GM21526 (cell line): ENCODE measurements around the gene RNF213.
"Not testable (repeated sequence)": the region's sequence is repeated elsewhere in the genome, so short reads cannot be mapped to it uniquely, and the experiment has no call there.

Source experiments
- ATAC-seq: cut with Tn5 transposase; IDR thresholded peaks from one replicate; pipeline ENCODE4 v1.9.1; 2021; ENCODE audit warnings: moderate library complexity; ENCODE audit not compliant: unreplicated experiment, low FRiP score

RNF213 gene

GRCh38 chr17:80384078-80384960, 123.7 kb downstream of the RNF213 start:
- ATAC-seq: no peak

DNA sequence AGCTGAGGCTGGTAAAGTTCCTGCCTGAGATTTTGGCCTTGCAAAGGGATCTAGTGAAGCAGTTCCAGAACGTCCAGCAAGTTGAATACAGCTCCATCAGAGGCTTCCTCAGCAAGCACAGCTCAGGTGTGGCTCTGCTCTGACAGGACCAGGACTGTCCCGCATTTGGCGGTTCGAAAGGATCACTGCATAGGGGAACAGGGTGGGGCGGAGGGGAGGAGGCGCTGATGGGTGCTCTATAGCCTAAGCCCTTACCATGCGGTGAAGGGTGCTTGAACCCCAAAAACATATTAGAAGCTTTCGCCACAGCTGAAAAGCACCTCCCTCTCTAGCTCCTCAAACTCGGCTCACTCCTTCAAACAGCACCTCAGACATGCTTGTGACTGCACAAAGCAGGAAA, 124.4 kb downstream of the RNF213 start:
- ATAC-seq: no peak

DNA sequence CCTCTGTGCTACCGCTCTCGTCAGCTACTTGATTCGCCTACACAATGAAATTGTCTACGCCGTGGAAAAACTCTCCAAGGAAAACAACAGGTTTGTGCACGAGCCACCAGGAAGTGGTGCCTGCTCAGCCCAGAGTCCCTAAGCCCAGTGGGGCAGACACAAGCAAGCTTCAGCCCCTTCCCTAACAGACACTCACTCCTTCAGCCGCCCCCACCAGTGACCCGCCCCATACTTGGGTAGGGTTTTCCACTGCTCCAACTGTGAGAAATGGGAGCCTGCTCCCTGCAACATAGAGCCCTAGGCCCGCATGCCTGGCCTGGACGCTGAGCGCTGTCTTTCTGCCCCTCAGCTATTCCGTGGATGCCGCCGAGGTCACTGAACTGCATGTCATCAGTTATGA, 125.7 kb downstream of the RNF213 start:
- ATAC-seq: no peak

DNA sequence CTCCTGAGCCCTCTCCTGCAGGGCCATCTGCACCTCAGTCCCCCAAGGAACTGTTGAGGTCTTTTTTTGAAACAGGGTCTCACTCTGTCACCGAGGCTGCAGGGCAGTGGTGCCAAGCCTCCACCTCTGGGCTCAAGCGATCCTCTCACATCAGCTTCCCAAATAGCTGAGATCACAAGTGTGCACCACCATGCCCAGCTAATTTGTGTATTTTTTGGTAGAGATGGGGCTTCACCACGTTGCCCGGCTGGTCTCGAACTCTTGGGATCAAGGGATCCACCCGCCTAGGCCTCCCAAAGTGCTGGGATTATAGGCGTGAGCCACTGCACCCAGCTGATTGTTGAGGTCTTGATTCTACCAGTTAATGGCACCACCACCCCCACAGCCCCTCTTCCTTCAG, 126.4 kb downstream of the RNF213 start:
- no peak for ATAC-seq

DNA sequence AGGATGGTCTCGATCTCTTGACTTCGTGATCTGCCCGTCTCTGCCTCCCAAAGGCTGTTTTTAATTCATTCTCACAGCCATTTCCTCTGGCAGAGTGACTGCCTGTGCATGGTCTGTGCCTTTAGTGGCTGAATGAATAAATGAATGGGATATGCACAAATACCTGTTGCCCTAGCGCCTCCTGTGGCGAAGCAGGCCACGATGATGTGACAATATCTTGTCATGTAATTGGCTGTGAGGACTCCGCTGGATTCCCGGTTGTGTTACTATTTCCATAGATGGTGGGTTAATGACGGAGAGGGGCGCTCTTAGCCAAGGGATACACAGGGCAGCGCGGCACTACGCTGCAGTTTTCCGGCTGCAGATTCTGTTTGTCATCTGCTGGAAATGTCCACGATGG, 127.5 kb downstream of the RNF213 start:
- no peak for ATAC-seq

DNA sequence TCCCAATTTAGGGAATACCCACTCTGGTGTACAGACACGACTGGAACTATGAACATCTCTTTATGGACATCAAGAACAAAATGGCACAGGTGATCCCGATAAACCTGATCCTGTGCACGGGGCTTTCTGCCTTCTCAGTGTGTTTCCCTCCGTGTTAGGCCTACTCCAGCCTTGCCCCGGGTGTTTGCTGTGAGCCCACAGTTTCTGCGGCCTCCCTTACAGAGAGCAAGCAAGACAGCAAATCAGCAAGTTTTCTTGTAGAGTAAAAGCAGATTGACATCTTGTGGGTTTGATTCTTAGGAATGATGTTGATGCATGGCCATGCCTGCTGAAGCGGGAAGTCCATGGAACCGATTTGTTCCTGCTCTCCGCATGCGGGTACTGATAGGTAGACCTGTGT, 127.9 kb downstream of the RNF213 start:
- no peak for ATAC-seq

- ATAC-seq: no peak
Measured at GRCh38 chr17:80389011-80389995, 128.7 kb downstream of the RNF213 start.

GRCh38 chr17:80393241-80393890, 132.7 kb downstream of the RNF213 start:
- ATAC-seq: no peak

DNA sequence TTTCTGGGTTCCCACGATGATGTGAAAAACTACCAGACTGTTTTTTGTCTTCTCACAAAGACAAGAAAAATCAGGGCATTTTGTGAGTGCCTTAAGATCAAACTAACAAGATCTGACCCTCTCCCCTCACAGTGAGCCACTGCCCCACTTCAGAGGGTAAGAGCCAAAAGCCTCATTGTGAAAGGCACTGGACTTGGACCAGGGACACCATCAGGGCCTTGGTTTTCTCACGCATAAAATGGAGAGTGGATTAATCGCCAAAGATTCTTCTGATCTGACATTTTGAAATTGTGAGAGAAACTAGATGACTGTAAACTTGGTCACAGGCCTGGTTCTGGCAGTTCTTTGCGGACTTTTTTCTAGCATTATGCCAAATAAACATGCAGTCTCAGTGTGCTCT, 133.3 kb downstream of the RNF213 start:
- ATAC-seq: no peak

DNA sequence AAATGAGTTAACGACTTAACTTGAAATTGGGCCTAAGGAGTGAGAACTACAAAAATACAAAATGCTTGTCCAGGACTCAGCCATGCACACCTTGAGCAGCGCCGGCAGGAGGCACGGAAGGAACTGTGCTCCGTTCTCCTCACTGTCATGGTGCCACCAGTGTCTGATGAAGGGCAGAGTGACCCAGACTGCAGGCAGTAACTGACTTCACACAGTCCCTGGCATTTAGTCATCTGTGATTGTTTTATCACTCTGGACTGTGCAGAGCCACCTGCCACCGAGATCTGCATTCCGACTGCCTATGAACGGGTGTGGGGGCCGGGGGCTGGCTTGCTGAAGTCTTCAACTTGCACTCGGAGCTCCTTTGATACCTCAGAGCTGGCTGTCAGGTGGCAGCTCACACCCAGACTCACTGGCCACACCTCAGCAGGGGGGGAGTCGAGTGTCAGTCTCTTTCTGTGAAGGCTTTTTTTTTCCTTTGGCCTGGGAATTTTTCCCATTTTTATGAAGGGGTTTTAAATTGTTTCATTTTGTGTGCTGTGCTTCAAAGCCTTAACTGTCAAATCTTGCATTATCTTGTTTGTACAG, 134.1 kb downstream of the RNF213 start:
- ATAC-seq: no peak

DNA sequence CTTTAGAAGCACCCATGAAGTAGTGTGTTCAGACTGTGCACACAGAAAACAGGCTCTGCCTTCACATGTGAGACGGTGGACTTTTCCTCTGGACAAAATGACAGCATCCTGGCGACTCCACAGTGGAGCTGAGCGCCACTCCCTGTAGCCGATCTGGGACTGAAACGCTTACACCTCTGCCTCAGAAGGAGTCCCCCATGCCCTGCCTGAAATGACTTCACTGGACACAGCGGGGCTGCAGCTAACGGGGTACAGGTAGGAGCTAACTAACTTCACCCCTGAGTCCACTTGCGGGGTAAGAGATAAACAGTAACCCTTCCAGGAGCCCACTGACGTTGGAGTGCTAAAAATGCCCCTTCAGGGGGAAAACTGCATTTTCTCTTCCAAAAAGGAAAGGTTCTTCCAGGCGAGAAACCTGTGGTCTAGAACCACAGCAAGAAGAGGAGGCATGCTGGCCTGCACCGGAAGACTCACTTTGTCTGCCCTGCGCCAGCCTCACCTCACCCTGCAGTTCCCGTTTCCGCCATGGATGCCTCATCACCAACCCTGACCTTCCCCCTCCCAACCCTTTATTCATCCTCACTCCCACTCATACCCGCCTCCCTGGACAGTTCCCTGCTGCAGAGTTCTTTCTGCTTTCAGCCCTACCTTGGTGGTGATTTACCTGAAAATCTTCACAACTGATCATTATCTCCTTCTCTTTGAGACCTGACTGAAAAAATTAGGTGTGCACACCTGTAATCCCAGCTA, 134.9 kb downstream of the RNF213 start:
- no peak for ATAC-seq

GRCh38 chr17:80396157-80397033, 135.7 kb downstream of the RNF213 start:
- ATAC-seq: no peak

DNA sequence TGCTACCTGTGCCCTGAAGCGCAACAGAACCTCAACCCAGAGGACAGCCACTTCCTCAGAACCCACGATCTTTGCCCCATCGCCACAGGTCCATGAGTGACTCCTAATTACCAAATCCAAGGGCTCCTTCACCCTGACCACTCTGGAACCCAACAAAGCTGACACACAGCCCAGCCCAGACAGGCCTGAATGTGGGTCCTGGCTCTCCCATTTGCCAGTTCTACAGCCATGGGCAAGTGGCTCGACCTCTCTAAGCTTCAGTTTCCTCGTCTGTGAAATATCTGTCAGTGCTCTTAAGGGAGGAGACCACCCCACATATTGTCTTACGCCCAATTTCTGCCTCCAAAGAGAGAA, 136.4 kb downstream of the RNF213 start:
- no peak for ATAC-seq

DNA sequence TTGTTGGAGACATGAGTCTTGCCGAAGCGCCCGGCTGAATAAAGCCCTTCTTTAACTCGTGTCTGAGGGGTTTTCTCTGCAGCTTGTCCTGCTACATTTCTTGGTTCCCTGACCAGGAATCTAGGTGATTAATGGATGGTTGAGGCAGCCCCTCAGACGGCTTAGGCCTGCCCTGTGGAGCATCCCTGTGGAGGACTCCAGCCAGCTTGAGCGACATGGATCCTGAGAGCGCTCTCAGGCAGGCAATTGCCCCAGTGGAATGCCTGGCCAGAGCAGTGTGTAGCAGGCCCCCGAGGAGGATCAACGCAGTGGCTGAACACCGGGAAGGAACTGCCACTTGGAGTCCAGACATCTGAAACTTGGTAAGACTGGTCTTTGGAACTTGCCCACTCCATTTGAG, 137.0 kb downstream of the RNF213 start:
- ATAC-seq: no peak

DNA sequence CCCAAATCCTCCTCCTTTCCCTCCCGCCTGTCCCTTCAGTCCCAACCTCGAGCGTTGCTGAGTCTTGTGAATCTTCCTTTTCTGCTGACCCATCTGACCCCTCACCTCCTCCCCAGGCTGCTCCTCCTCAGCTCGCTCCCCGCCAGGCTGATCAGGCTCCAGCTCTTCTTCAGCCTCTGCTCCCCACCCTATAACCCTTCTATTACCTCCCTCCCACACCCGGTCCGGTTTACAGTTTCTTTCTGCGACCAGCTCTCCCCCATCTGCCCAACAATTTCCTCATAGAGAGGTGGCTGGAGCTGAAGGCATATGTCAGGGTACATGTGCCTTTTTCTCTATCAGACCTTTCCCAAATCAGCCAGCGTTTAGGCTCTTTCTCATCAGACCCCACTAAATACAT, 140.4 kb downstream of the RNF213 start:
- ATAC-seq: not testable (repeated sequence)

DNA sequence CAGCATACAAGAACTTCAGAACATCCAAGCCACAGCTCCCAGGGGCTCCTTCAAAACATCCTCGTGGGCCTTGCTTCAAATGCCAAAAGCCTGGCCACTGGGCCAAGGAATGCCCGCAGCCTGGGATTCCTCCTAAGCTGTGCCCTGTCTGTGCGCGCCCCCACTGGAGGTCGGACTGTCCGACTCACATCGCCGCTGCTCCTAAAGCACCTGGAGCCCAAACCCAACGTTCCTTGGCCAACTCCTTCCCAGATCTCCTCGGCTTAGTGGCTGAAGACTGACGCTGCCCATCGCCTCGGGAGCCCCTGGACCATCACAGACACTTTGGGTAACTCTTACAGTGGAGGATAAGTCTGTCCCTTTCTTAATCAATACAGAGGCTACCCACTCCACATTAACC, 141.4 kb downstream of the RNF213 start:
- not testable (repeated sequence) for ATAC-seq

DNA sequence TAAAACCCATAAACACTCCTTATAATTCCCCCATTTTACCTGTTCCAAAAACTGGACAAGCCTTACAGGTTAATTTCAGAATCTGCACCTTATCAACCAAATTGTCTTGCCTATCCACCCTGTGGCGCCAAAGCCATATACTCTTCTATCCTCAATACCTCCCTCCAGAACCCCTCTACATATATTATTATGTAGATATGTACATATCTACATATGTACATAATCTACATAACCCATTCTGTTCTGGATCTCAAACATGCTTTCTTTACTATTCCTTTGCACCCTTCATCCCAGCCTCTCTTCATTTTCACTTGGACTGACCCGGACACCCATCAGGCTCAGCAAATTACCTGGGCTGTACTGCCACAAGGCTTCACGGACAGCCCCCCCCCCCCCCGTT, 142.3 kb downstream of the RNF213 start:
- ATAC-seq: no peak

DNA sequence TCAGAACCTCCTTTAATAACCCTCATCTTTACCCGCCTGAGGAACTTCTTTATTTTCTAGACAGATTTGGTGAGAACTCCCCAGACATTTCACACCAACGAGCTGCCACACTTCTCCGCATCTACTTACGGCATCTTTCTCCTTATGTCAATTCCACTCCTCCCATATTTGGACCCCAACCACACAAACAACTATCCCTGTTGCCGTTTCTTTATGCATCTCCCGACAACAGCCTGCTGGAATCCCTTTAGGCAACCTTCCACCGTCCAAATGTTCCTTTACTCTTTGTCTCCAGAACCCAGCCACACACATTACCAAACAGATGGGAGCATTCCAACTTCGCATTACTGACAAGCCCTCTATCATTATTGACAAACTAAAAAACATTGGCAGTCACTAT, 145.5 kb downstream of the RNF213 start:
- no peak for ATAC-seq

- not testable (repeated sequence) for ATAC-seq
Measured at GRCh38 chr17:80407917-80408316, 147.3 kb downstream of the RNF213 start.
